Measurements from ENCODE around the gene SIPA1L3.

GRCh38 chr19:37877147-37877546, 29.9 kb upstream of the SIPA1L3 start:
- TF ChIP-seq CTCF (IDR thresholded peaks at IDR 0.05) (no peak), POLR2A (IDR thresholded peaks at IDR 0.05) (no peak)

All from adrenal gland (tissue), 5 donors.